HG02571 (cell line): ENCODE results near the gene HARBI1.

ENCODE experiments used
- ATAC-seq: cut with Tn5 transposase; IDR thresholded peaks from one replicate; pipeline ENCODE4 v1.9.1; 2021; ENCODE audit warnings: mild to moderate bottlenecking, moderate library complexity; ENCODE audit not compliant: unreplicated experiment

HARBI1 gene

GRCh38 chr11:46617134-46617971 is at the start of gene HARBI1, which contains the start of gene ATG13:
TSS of gene HARBI1 (minus strand) at chr11:46617227. CDS start at chr11:46616237, 990 bp downstream.
TSS of gene ATG13 (plus strand) at chr11:46617553. CDS start at chr11:46644292, 26,739 bp downstream.
- ATAC-seq: peak; percentile 94

GRCh38 chr11:46666516-46666915 is 49.5 kb upstream of the HARBI1 start:
- ATAC-seq: no peak

GRCh38 chr11:46665356-46665755 is 48.3 kb upstream of the HARBI1 start:
- no peak for ATAC-seq

- ATAC-seq: no peak
Observed at GRCh38 chr11:46664612-46665011, 47.6 kb upstream of the HARBI1 start.

DNA sequence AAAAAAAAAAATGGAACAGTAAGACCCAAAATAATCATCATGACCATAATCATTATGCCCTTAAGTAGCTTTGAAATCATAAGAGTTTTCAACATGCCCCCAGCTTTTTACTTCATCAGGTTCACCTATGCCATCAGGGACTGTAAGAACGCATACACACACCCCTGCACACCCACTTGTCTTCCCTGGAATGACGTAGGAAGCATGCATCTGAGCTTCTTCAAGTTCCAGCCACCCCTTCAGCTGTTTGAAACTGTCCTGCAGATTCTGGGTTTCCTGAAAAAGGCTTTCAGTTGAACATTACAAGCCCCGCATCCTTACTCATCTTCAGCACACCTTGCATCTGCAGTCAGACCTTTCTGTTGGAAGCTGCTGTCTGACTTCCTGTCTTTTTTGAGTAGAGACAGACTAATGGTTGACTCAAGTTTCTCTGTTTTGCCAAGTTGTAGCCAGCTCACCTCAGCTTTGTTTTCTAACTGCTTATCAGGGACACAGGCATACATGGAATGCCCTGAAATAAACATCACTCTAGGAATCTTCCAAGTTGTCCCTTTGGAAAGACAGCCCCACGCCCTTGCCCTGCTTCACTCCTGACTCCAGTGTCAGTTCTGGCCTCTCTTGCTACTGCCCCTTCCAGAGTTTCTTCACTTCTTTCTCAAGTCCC is 46.4 kb upstream of the HARBI1 start:
- ATAC-seq: no peak

DNA sequence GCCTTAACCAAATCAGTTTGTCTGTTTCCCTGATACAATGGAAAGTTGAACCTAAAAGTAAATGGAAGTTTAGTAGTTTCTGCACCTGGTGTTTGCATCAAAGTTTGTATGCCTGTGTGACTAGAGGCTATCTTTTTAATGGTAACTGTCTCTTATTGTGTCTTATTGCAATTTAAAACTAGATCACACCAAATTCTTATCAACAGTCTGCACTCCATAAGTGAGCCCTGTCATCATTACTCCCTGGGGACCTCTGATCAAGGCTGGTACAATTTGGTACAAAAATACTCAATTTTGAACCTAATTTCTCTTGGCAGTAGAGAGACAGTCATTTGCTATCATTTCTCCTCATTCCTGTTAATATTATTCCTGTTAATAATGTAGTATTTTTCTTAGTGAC is 45.3 kb upstream of the HARBI1 start:
- ATAC-seq: no peak

GRCh38 chr11:46661836-46662235 is 44.8 kb upstream of the HARBI1 start:
- no peak for ATAC-seq

DNA sequence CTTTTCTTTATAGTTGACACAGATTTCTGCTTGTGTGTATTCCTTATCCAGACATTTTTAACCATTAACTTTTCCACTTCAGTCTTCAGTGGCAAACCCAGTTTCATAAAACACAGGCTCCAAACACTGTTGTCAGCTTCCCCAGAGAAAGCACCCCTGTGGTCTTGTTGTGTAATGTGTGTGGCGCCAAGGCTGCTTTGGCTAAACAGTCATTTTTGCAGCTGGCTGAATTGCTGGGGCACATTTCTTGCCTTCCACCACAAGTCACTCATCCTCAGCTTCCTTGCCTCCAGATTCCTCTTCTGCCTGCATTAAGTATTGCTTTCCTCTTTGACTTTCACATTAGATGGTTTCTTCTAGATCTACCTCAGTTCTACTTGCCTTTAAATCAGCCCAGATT is 42.9 kb upstream of the HARBI1 start:
- no peak for ATAC-seq

- no peak for ATAC-seq
Observed at GRCh38 chr11:46658259-46658658, 41.2 kb upstream of the HARBI1 start.

DNA sequence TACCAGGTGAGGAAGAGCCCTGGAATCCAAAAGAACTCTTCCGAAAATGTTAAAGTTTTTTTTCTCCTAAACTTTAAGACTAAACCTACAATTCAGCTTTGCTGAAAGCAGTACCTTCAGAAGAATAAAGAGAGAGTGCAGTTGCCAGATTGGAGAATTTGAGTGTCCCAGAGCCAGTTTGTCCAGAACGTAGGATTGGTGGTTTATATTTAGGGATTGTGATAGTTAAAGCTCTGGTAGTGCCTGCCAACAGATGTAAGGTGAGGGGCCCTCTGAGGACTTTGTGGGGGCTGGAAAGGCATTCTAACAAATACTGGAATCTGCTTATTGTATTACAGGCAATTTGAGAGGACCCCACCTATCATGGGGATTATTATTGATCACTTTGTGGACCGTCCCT is 40.2 kb upstream of the HARBI1 start:
- no peak for ATAC-seq

GRCh38 chr11:46655631-46656030 is 38.6 kb upstream of the HARBI1 start:
- ATAC-seq: no peak

DNA sequence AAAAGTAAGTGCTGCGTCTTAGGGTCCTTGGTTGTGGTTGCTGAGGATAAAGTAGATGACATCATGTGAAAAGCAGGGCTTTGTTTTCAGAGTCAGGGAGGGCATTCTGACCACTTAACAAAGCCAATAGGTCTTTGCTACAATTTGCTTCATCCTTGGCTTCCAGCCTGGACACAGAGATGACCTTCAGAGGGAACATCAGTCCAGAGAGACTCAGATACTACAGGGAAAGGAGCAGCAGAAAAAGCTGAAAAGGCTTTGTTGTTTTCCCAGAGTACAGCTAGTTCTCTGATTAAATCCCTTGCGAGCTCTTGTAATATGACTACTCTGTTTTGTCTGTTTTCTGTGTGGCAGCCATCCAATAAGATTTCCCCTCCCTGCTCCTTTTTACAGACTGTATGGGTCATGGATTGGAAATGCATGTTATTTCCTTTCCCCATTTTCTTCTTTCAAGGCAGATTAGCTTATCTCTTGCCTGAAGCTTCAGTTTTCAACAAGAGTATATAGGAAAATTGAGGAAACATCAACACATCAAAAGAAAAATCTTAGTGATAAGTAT is 32.2 kb upstream of the HARBI1 start:
- ATAC-seq: no peak

- ATAC-seq: no peak
Observed at GRCh38 chr11:46643986-46644385, 27.0 kb upstream of the HARBI1 start.

- ATAC-seq: no peak
Observed at GRCh38 chr11:46643531-46643930, 26.5 kb upstream of the HARBI1 start.

GRCh38 chr11:46642627-46643335 is 25.8 kb upstream of the HARBI1 start:
- no peak for ATAC-seq

DNA sequence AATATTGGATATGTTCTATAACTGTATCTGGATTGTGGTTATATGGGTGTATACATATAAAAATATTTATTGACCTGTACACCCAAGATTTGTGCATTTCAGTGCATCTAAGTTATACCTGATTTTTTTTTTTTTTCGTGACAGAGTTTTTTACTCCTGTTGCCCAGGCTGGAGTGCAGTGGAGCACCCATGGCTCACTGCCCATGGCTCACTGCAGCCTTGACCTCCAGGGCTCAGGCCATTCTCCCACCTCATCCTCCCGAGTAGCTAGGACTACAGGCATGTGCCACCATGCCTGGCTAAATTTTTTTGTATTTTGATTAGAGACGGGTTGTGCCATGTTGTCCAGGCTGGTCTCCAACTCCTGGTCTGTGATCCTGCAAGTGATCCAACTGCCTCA is 24.6 kb upstream of the HARBI1 start:
- no peak for ATAC-seq

DNA sequence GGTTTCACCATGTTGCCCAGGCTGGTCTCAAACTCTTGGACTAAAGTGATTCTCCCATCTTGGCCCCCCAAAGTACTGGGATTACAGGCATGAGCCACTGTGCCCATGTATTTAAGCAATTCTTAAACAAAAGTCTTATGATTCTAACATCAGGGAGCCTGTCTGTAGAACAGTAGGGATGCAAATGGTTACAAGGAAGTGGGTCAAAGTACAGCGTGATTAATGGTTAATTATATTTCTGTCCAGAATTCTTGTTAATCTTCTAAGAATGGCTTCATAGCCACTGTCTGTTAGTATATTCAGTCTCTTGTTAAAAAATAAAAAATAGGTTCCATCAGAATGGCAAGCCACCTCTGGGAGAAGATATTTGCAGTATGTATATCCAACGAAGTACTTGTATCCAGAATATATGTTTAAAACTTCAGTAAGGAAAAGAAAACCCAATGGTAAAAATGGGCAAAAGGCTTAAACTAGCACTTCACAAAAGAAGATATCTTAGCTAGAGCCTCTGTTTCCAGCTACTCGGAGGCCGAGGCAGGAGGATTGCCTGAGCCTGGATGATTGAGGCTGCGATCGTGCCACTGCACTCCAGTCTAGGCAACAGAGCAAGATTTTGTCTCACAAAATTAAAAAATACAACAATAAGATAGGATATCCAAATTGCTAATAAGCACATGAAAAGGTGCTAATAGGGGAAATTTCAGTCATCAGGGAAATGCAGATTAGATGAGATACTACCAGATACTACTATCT is 23.2 kb upstream of the HARBI1 start:
- no peak for ATAC-seq

DNA sequence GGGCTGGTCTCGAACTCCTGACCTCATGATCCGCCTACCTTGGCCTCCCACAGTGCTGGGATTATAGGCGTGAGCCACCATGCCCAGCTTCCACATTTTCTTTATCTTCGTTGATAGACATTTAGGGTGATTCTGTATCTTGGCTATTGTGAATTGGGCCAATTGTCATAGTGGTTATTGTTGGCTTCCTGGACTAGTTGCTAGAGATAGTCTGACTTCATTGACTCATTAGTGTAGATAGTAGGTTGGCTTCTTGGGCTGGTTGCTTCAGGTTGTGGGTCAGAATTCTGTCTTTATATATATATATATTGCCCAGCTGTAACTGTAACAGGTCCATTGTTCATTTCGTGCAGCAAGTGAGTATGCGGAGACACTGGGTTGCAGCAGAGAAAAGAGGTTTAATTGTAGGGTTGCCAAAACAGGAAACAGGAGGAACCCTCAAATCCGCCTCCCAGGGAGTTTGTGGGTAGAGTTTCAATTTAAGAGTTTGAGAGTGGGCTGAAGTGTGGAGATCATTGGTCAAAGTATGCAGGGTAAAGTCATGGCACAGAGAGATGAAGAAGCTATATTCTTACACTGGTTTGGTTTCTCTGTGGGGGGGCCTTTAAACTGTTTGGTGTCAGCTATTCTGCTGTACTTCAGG is 22.3 kb upstream of the HARBI1 start:
- no peak for ATAC-seq

DNA sequence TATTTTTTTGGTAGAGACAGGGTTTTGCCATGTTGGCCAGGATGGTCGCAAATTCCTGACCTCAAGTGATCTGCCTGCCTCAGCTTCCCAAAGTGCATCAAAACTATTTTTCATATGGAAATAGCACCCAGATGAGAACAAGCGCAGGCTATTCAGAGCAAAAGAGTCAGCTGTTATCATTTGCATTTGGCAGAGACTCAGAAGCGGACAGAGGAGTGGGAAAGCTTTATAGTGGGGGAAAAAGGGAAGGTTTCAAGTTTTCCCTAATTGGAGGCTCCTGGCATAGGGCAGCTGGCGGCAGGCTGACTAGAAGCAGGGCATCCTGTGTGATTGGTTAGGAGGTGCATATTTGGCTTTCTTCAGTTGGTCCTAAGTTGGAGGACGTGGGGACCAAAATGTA is 20.5 kb upstream of the HARBI1 start:
- no peak for ATAC-seq

GRCh38 chr11:46635557-46636139 is 18.6 kb upstream of the HARBI1 start:
- no peak for ATAC-seq
